ENCODE data around the gene CLDN10.
"Not testable (repeated sequence)": the region's sequence is repeated elsewhere in the genome, so short reads cannot be mapped to it uniquely, and the experiment has no call there.

Gene CLDN10

DNA sequence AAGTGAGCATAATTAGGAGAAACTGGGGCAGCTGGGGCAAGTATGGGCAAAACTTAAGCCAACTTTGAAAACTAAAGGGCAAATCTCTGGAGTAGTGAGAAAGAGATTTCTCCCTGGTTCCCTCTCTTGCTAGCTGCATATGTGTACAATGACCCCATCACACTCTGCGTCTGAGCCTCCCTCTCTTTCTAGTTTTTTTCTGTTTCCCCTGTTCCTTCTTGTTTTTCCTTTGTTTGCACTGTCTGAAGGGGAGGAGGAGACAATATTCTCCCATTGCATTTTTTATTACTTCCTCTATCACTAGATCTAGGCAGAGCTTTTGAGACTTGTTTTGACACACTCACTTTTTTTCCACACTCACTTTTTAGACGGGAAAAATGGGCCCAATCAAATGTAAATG, 11.2 kb upstream of the CLDN10 start:
- DNase-seq (ENCODE audit: low read depth in 2 of 2, low spot score in 1 of 2), result no peak

DNA sequence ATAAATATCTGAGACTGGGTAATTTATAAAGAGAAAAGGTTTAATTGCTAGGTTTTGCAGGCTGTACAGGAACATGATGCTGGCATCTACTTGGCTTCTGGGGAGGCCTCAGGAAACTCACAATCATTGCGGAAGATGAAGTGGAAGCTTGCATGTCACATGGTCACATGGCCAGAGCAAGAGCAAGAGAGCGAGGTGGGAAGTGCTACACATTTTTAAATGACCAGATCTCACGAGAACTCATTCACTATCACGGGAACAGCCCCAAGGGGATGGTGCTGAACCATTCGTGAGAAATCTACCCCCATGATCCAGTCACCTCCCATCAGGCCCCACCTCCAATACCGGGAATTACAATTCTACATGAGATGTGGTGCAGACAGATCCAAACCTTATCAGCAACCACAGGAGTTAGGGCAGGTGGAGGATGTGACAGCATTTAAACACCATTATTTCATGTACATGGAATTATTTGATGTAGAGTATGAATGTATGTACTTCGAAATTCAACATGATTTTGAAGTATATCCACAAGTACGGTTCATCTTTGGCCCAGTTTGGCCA, 10.5 kb upstream of the CLDN10 start:
- no peak for DNase-seq (ENCODE audit: low read depth in 2 of 2, low spot score in 1 of 2)

DNA sequence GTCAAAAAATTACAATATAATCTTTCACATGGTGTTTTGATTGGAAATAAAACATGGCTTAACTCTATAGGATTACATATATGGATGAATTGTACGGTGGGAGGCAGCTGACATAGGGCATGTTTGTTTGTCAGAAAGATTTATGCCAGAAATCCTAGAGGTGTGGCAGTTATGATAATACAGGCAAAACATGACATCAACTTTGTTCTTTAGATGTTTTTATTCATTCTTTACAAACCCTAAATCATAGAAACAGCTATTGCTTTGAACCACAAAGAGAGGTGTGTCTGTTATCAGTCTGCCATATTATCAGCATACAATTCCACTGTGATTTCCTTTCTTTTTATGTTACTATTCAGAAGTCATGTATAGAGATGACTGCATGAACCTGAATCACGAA, 8.2 kb upstream of the CLDN10 start:
- no peak for DNase-seq (ENCODE audit: low read depth in 2 of 2, low spot score in 1 of 2)

DNA sequence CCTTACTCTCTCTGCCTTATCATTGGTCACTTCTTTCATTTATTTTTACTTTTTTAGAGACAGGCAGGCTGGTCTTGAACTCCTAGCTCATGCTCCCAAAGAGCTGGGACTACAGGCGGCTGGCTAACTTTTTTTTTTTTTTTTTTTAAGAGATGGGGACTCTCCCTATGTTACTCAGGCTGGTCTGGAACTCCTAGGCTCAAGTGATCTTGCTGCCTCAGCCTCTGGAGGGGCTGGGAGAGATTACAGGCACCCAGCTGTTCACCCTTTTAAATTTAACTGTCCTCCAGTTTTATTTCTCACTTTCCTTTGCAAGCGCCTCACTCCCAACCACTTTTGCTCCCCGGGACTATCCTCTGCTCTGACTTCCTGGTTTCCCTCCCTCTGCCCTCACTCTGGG, 5.6 kb upstream of the CLDN10 start:
- DNase-seq (ENCODE audit: low read depth in 2 of 2, low spot score in 1 of 2), result no peak

DNA sequence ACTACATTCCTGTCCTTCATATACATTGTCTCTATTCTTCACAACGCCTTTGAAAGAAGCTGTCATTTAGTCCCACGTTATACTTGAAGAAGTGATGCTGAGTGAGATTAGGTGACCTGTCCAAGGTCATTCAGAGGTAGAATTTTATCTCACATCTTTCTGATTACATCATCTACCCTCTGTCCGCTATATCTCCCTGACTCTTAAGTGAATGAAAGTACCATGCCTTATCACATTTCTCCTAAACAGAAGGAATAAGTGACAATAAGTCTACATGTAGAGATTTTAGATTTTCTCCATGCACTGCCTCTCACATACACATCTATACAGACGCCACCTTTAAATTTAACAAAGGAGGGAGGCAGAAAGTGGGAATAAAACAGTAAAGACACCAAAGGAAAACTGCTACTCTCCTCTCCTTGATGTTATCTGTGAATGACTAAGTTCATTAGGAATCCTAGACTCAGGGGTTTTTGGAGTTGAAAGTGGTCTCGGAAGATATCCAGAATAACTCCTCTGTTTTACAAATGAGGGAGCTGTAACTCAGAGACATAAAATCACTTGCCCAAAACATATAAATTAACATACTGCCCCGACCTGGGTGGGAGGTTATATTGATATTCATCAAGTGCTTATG, 4.9 kb upstream of the CLDN10 start:
- DNase-seq (ENCODE audit: low read depth in 2 of 2, low spot score in 1 of 2), result no peak

DNA sequence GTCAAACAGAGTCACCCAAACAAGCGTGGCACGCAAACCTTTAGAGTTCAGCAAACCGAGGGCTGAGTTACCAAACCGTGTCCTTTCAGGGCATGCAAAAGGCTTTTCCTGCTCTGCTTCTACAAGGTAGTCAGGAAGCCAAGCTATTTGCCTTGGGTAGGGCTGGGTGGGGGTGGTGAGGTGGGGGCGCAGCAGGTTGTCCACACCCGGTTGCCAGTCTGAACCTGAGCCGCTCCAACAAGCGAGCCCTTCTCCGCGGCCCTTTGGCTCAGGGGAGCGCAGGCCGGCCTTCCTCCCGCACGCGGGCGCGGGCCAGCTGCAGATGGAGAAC, 347 bp upstream of the CLDN10 start:
- DNase-seq (ENCODE audit: low read depth in 2 of 2, low spot score in 1 of 2), result no peak

DNA sequence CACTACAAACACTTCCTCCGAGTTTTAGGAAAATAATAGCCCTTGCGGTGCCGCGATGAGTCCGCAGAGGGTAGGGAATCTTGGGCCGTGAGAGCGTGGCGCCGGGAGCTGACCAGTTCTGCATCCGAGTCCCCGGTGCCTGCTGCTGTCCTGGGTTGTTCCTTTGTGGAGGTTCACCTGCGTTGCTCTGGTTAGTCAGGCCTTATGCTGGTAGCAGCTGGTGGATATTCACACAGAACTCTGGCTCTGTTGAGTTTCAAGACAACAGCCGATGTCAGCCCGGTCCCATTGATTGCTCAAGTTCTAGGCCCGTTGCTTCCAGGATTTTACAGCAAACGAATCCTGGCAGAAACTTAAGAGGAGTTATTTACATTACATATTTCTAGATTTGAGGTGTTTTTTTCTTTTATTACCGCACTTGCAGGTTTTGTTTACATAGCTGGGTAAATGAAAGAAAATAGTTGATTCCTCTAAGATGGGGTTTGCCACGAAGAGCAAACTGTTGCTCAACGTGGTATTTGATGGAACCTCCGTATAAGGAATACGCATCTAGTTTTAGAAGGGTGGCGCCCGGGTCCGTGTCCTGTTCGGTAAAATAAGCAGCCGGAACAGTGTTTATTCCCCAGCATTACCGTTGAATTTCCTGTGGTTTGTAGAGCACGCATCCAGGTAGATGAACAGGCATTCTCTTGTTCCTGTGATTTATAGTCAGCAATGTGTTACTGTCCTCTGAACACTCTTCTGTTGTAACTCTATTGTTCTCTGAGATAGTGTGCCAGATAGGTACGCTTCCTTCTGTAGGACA, 1.3 kb downstream of the CLDN10 start:
- DNase-seq (ENCODE audit: low read depth in 2 of 2, low spot score in 1 of 2), result no peak

DNA sequence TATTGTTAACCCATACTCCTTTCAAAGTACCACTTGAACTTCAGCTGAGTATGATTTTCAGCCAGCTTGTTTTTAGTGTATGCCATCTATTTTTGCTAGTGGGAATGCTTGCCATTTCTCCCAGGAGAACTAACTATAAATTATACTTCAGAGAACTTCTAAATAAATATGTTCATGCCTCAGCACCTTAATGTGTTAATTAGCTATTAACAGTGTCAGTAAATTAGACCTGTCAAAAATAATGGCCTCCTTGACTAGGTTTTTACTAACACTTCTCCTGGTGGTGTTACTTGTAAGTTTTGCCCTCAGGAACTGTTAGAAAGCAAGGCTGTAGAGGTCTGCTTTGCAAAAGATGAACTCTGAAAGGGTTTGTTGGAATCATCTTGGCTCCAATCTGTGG, 4.5 kb downstream of the CLDN10 start:
- DNase-seq (ENCODE audit: low read depth in 2 of 2, low spot score in 1 of 2), result no peak

DNA sequence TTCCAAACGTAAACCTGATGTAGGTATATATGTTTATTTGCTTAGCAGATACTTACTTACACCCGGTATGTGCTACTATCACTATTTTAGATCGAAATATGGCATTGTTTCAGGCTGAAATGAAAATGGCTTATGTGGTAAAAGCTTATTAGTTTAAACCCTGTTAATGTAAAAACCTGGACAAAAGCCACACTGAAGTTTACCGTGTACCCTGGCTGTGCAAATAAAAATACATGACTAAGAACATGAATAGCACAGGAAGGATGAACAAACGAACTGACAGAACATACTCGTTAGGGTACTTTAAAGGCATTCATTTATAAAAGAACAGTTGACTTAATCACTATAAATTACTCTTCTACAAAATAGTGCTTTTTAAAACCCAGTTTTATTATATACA, 6.6 kb downstream of the CLDN10 start:
- DNase-seq (ENCODE audit: low read depth in 2 of 2, low spot score in 1 of 2), result no peak

DNA sequence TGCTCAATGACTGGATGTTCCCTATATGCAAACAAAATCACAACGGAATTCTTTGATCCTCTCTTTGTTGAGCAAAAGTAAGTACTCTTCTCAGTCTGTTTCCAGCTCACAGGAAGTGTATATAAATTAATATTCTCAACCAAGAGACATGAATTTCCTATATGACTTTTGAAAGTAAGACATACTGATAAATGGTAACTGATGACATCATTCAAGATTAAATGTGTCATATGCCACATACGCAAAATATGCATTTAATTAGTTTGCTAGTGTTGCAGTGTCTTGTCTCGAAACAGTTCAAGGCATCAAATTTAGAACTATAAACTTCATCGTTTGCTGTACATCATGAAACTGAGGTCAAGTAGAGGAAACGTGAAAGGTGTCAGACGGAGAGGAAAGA, 7.9 kb downstream of the CLDN10 start:
- no peak for DNase-seq (ENCODE audit: low read depth in 2 of 2, low spot score in 1 of 2)

DNA sequence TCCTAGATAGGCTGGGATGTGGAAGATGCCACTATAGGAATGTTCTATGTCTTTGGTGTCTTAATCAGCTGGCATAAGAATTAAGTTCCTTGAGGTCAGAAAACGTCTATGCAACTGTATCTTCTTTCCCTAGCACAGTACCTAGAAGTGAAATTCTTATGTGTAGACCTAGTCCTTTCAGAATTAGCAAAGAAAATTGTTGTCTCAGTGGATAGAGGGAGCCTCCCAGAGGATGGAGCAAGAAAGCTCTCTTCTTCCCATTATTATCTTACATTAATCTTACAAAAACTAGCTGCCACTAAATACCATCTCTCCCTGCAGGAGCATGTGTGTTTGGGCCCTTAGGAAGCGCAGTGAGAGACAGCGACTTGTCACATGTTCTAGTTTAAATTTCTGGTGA, 11.6 kb downstream of the CLDN10 start:
- DNase-seq (ENCODE audit: low read depth in 2 of 2, low spot score in 1 of 2), result no peak

DNA sequence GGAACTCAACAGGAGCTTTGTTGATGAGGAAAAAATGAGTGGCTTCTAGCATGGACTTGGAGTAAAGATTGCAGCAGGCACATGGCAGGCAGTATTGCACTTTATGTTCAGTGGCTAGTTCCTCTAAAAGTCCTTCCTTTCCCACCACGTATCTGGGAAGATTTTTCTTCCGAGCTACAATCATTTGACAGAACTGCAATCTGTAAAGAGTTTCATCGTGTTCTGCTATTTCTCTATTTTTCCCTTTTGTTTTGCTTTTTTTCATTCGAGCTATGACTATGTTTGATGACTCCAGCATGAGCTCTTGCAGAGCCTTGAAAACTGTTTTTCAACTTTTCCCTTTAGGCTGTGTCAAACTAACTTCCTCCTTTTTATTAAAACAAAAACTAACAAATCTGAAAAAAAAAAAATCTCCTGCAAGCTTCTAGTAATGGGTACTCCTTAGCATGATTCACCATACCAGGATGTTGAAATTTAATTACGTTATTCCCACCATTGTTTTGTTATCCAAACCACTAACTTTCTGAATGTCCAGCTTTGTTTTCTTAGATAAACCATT, 12.3 kb downstream of the CLDN10 start:
- DNase-seq (ENCODE audit: low read depth in 2 of 2, low spot score in 1 of 2), result no peak

DNA sequence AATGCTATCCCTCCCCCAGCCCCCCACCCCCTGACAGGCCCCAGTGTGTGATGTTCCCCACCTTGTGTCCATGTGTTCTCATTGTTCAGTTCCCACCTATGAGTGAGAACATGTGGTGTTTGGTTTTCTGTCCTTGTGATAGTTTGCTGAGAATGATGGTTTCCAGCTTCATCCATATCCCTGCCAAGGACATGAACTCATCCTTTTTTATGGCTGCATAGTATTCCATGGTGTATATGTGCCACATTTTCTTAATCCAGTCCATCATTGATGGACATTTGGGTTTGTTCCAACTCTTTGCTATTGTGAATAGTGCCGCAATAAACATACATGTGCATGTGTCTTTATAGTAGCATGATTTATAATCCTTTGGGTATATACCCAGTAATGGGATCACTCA, 13.2 kb downstream of the CLDN10 start:
- DNase-seq (ENCODE audit: low read depth in 2 of 2, low spot score in 1 of 2), result not testable (repeated sequence)

DNA sequence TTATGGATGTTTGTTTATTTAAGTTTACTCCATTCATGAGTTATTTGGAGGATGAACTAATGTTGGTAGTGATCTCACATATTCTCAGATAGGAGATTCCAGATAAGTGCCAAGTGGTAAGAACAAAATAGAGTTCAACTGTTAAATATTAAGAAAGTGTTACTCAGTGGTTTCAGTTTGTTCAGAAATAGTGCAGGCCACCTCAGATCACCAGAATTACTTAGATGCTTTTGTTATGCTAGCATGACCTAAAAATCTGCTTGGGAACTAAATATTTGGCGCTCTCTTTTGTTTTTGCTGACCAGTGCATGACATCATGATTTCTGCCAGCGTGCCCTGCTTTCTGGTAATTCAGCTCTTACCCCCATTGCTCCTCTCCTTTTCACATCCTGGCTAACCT, 15.6 kb downstream of the CLDN10 start:
- no peak for DNase-seq (ENCODE audit: low read depth in 2 of 2, low spot score in 1 of 2)

DNA sequence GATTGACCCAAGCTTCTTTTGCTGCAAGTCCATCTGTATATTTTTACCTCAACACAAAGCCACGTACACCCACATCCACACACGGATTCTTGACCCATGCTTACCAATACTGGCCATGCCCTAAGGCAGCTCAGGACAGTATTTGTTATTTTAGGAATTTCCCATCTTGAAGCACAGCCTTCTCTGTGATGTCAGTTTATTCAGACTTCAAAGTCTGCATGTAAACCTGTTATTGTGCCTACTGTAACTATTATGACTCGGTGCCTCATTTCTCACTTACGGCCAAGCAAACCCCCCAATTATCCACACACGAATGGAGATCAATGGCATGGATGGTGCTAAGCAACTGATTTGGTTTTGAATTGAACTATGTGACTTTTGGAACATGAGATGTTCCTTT, 17.5 kb downstream of the CLDN10 start:
- DNase-seq (ENCODE audit: low read depth in 2 of 2, low spot score in 1 of 2), result no peak

DNA sequence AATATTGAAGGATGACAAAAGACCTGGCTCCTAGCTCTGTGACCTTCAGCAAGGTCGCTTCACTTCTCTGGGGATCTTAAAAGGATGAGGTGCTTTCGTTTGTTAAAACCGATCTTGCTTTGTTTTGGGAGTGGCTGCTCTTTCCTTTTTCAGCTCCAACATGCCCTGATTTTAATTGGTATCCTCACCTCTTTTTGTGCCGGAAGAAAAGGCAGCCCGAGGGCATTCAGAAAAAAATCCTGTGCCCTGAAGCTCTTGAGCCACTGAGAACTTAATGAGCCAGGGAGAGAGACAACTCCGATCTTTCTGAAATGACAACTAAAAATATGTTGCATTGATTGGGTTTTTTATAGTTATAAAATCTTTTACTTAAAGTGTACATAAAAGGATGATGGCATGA, 19.4 kb downstream of the CLDN10 start:
- DNase-seq (ENCODE audit: low read depth in 2 of 2, low spot score in 1 of 2), result no peak

DNA sequence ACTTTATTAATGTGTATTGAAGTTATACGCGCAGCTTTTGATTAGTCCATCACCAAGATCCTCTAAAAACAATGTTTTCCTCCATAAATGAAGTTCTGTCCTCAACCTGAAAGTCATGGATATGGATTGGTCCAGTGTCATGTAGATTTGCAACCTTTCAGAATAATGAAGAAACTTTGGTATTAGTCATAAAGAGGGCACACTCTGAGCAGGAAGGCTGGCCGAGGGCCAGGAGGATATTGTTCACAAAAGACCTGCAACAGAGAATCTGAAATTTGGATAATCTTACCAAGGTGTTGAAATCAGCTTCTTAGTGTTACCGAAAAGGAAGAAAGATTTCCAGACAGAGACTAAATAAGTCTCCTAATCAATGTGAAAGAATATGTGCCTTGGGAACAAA, 20.7 kb downstream of the CLDN10 start:
- no peak for DNase-seq (ENCODE audit: low read depth in 2 of 2, low spot score in 1 of 2)

DNA sequence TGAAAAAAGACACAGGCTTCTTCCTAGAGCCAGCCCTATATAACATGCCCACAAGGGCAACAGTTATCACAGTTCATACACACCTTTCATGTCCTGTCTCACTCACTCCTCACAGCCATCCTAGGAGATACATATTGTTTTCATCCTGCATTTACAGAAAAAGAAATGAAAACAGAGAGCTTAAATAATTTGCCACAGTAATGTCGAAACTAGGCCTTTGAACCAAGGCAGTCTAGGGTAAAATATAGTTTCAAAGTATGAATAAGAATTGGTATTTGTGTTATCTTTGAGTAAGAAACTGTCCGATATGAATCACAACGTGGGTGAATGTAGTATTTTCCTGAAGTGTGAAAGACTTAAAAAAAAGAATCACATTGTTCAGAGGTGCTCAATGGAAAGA, 26.8 kb downstream of the CLDN10 start:
- DNase-seq (ENCODE audit: low read depth in 2 of 2, low spot score in 1 of 2), result no peak

DNA sequence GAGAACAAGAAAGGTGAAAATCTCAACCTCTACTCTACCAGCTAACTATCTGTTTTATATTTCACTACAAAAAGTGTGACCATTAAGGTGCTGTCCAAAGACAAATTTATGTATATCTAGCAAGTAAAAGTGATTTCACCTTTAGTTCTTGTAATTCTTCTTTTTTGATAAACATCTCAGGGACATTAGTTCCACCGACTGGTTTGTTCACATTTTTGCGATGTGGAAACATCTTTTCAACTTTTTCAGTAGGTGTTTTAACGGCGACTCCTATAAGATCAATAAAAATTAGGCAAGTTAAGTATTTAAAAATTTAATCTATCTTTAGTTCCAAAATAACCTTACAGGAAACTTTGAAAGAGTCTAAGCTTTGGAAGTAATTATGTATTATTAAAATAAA, 33.3 kb downstream of the CLDN10 start:
- no peak for DNase-seq (ENCODE audit: low read depth in 2 of 2, low spot score in 1 of 2)

DNA sequence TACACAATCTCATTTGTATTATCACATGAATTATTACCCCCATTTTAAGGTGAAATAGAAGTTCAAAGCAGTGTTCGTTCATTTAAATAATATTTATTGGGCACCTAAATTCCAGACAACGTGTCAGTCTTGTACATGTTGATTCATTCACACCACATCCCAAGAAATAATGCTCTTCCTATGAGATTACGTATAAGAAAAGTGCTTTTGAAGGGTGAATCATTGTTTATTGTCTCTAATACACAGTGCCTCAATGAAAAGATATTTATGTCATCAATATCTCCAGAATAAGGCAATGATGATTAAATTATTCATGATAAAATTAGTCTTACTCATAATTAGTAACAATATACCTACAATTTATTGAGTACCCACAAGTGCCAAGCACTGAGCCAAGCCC, 35.6 kb downstream of the CLDN10 start:
- no peak for DNase-seq (ENCODE audit: low read depth in 2 of 2, low spot score in 1 of 2)

DNA sequence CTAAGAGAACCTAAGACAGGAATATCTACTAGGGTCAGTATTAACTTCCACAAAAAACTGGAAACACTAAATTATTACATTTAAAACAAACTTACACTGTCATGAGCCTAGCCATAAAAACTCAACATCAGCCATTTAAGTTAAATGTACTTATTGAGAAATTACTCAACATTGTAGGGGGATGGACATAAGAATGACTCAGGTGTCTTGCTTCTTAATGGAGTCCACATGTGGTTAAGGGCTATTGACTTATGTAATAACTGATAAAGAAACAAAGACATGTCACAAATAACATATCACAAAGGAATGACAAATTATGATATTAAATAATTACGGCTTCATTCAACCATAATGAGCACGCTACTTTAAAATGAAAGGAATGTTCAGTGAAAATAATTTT, 36.2 kb downstream of the CLDN10 start:
- no peak for DNase-seq (ENCODE audit: low read depth in 2 of 2, low spot score in 1 of 2)

DNA sequence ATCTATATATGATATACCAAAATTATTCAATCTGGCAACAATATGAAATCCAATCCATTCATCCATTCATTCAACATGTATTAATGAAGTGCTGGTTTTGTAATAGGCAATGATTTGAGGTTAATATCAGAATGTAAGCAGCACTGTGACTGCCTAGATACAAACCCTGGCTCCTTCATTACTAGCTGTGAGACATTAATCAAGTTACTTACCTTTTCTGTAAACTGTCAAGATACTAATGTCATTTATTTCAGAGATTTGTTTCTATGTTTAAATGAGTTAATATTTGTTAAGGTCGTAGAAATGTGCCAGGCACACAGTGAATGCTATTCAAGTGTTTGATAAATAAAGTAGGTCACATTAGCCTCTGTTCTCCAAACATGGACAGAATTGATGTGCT, 40.9 kb downstream of the CLDN10 start:
- no peak for DNase-seq (ENCODE audit: low read depth in 2 of 2, low spot score in 1 of 2)

DNA sequence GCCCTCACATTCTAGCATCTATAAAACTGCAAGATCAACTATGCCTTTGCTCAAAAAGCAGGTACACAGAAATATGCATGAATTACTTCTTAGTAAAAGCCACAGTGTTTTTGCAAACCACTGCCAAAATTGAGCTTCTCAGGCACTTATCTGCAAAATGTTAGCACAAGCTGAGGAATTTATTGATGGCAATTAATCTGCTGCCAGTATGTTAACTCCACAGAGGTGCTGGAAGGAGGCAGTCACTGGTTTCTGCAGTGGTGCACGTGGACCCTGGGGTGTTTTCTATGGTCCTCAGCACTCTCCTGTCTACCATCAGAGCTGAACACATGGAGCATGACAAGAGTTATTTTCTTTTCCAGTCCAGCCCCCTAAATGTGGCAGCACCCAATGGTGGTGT, 44.2 kb downstream of the CLDN10 start:
- no peak for DNase-seq (ENCODE audit: low read depth in 2 of 2, low spot score in 1 of 2)
